Measurements from ENCODE around the gene PBX2. TPM values are rescaled to one million over a fixed set of nuclear protein-coding genes. Genes with fewer than 3 reads are reported as not detected.
"Not testable (repeated sequence)": the region's sequence is repeated elsewhere in the genome, so short reads cannot be mapped to it uniquely, and the experiment has no call there.

Gene PBX2
- total RNA-seq, 1 experiment from 2014 or later: 51.7 TPM

DNA sequence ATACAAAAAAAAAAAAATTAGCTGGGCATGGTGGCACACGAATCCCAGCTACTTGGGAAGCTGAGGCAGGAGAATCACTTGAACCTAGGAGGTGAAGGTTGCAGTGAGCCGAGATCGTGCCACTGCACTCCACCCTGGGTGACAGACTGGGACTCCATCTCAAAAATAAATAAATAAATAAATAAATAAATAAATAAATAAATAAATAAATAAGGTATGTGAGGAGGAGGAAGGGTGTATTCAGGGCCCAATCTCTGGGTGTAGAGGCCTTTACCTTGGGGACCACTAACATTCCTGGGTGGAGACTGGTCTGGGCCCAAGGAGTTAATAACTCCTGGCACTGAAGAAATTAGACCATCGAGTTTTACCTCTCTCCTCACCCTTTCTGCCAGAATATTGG, 21.4 kb upstream of the PBX2 start:
- not testable (repeated sequence) for H3K79me2 ChIP-seq (ENCODE audit: low read length); H3K4me2 ChIP-seq (ENCODE audit: low read depth, low read length, poor library complexity, severe bottlenecking); H4K20me1 ChIP-seq (ENCODE audit: insufficient read depth, low read depth, low read length)

DNA sequence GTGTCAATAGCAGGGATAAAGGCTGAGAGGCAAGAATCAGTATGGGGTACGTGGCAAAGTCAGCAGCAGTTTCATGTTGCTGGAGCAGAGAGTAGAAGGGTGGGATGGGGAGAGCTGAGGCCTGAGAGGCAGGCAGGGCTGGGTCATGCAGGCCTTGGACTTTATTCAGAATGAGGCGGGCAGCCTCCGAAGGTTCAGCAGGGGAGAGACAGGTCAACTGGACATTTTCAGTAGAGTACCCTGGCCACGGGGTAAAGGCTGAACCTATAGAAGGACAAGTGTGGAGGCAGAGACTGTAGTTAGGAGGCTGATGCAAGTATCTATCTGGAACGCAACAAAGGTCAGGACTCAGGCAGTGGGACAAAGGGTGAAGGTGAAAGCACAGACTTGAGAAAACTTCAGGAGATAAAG, 20.2 kb upstream of the PBX2 start:
- no peaks in the 10 kb centered on the region for H3K36me3 ChIP-seq (ENCODE audit: insufficient read depth, low read length)
- H3K79me2 ChIP-seq (ENCODE audit: low read length): no peaks in the 10 kb centered on the region
- H2AFZ ChIP-seq (ENCODE audit: low read length): no peak overlapping the region
- H3K9me2 ChIP-seq (replicated peaks; ENCODE audit: insufficient read depth, low read length): no peaks in the 10 kb centered on the region
- H3K9ac ChIP-seq (ENCODE audit: low read length): no peak overlapping the region
- H4K20me1 ChIP-seq (ENCODE audit: insufficient read depth, low read depth, low read length): no peaks in the 10 kb centered on the region
- H3K4me1 ChIP-seq (ENCODE audit: low read length): peaks cover 11% of the 10 kb centered on the region
- no peak overlapping the region for H3K27ac ChIP-seq (ENCODE audit: low read length)
- no peaks in the 10 kb centered on the region for H3K27me3 ChIP-seq (ENCODE audit: low read length)
- no peak overlapping the region for H3K4me2 ChIP-seq (ENCODE audit: low read depth, low read length, poor library complexity, severe bottlenecking)
- H3K4me3 ChIP-seq (ENCODE audit: low read length): no peak overlapping the region
- H3K9me3 ChIP-seq (ENCODE audit: low read length): no peaks in the 10 kb centered on the region
- no peak for DNase-seq

More for the DNA sequence above, 21.4 kb upstream of the PBX2 start:
- not testable (repeated sequence) for H2AFZ ChIP-seq (ENCODE audit: low read length); H3K9ac ChIP-seq (ENCODE audit: low read length); H3K36me3 ChIP-seq (ENCODE audit: insufficient read depth, low read length); DNase-seq; H3K4me3 ChIP-seq (ENCODE audit: low read length); H3K27ac ChIP-seq (ENCODE audit: low read length); H3K9me3 ChIP-seq (ENCODE audit: low read length); H3K27me3 ChIP-seq (ENCODE audit: low read length); H3K9me2 ChIP-seq (replicated peaks; ENCODE audit: insufficient read depth, low read length)
- H3K4me1 ChIP-seq (ENCODE audit: low read length): peaks cover 11% of the 10 kb centered on the region

DNA sequence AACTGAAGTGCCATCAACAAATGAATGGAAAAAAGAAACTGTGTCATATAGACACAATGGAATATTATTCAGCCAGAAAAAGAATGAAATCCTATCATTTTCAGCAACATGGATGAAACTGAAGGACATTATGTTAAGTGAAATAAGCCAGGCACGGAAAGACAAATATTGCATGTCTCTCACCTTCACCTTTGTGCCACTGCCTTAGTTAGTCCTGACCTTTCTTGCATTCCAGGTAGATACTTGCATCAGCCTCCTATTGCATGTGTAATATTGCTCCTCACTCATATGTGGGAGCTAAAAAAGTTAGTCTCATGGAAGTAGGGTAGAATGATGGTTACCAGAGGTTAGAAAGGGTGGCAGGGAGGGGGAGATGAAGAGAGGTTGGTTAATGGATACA, 19.0 kb upstream of the PBX2 start:
- Histone ChIP-seq H3K36me3 (ENCODE audit: insufficient read depth, low read length) (no peaks in the 10 kb centered on the region), H4K20me1 (ENCODE audit: insufficient read depth, low read depth, low read length) (no peaks in the 10 kb centered on the region), H3K4me3 (ENCODE audit: low read length) (no peak overlapping the region), H3K27ac (ENCODE audit: low read length) (no peak overlapping the region), H3K27me3 (ENCODE audit: low read length) (no peaks in the 10 kb centered on the region), H3K9me2 (replicated peaks; ENCODE audit: insufficient read depth, low read length) (no peaks in the 10 kb centered on the region), H2AFZ (ENCODE audit: low read length) (no peak overlapping the region), H3K79me2 (ENCODE audit: low read length) (no peaks in the 10 kb centered on the region), H3K9me3 (ENCODE audit: low read length) (no peaks in the 10 kb centered on the region), H3K9ac (ENCODE audit: low read length) (no peak overlapping the region), H3K4me2 (ENCODE audit: low read depth, low read length, poor library complexity, severe bottlenecking) (no peak overlapping the region), H3K4me1 (ENCODE audit: low read length) (peaks cover 11% of the 10 kb centered on the region)
- DNase-seq: no peak

DNA sequence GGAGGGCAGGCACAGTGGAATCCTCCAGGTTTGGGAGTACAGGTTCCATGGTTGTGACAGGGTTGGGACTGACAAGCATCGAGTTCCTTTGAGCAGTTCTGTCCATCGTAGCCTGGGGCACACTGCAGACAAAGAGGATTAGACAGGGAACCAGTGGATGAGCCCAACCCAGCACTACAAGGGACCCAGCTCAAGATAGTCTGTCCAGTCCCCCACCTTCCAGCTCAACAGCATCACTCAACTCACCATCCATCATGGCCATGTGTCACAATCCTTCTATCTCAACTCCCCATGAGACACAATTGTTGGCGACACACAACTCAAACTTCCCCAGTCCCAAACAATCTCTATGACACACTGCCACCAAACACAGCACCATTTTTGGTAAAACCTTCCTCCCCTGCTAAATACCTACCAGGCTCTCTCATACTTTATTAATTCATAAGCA, 14.3 kb upstream of the PBX2 start:
- DNase-seq: peak; percentile 28
- H4K20me1 ChIP-seq (ENCODE audit: insufficient read depth, low read depth, low read length): no peaks in the 10 kb centered on the region
- no peak overlapping the region for H2AFZ ChIP-seq (ENCODE audit: low read length)
- no peaks in the 10 kb centered on the region for H3K36me3 ChIP-seq (ENCODE audit: insufficient read depth, low read length)
- no peak overlapping the region for H3K27ac ChIP-seq (ENCODE audit: low read length)
- peaks cover 11% of the 10 kb centered on the region for H3K4me1 ChIP-seq (ENCODE audit: low read length)
- H3K9me3 ChIP-seq (ENCODE audit: low read length): no peaks in the 10 kb centered on the region
- no peak overlapping the region for H3K4me3 ChIP-seq (ENCODE audit: low read length)
- no peak overlapping the region for H3K4me2 ChIP-seq (ENCODE audit: low read depth, low read length, poor library complexity, severe bottlenecking)
- no peaks in the 10 kb centered on the region for H3K27me3 ChIP-seq (ENCODE audit: low read length)
- no peaks in the 10 kb centered on the region for H3K9me2 ChIP-seq (replicated peaks; ENCODE audit: insufficient read depth, low read length)
- no peak overlapping the region for H3K9ac ChIP-seq (ENCODE audit: low read length)
- H3K79me2 ChIP-seq (ENCODE audit: low read length): no peaks in the 10 kb centered on the region

DNA sequence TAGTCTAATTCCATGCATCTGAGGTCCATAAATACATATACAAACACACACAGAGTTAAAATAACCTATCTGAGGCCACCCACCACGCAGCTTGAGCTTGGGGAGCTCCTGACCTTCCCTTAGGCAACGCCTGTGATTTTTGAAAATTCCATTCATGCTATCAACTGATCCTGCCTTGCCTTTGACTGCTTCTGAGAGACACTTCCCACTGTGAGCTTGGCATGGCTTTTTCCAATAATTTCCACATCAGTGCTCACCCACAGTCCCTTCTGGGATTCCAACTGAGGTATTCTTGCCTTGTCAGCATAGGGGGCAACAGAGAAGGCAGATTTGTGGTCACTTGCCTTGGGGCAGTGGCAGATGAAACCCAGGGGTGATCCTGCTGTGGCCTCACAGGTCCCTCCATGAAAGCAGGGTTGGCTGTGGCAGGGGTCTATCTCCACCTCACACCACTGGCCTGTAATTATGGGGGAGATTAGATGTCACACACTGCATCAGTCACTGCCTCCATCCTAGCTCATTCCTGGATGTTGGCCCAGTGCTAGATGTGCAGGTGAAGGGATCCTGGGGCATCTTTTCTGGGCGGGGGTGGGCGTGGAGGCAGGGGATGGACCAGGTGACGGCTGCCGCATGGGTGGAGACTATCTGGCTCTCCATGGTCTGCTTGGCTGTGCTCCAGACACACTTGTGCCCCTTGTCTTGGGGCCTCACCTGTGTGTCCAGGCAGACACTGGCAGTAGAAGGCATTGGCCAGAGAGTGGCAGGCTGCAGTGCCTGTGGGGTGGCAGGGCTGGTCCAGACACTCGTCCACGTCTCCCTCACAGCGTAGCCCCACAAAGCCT, 13.6 kb upstream of the PBX2 start:
- Histone ChIP-seq H3K27ac (ENCODE audit: low read length) (no peak overlapping the region), H3K4me1 (ENCODE audit: low read length) (peaks cover 11% of the 10 kb centered on the region), H2AFZ (ENCODE audit: low read length) (no peak overlapping the region), H3K4me3 (ENCODE audit: low read length) (no peak overlapping the region), H3K9me2 (replicated peaks; ENCODE audit: insufficient read depth, low read length) (no peaks in the 10 kb centered on the region), H3K9me3 (ENCODE audit: low read length) (no peaks in the 10 kb centered on the region), H4K20me1 (ENCODE audit: insufficient read depth, low read depth, low read length) (no peaks in the 10 kb centered on the region), H3K4me2 (ENCODE audit: low read depth, low read length, poor library complexity, severe bottlenecking) (no peak overlapping the region), H3K27me3 (ENCODE audit: low read length) (no peaks in the 10 kb centered on the region), H3K9ac (ENCODE audit: low read length) (no peak overlapping the region), H3K79me2 (ENCODE audit: low read length) (no peaks in the 10 kb centered on the region), H3K36me3 (ENCODE audit: insufficient read depth, low read length) (no peaks in the 10 kb centered on the region)
- no peak for DNase-seq

DNA sequence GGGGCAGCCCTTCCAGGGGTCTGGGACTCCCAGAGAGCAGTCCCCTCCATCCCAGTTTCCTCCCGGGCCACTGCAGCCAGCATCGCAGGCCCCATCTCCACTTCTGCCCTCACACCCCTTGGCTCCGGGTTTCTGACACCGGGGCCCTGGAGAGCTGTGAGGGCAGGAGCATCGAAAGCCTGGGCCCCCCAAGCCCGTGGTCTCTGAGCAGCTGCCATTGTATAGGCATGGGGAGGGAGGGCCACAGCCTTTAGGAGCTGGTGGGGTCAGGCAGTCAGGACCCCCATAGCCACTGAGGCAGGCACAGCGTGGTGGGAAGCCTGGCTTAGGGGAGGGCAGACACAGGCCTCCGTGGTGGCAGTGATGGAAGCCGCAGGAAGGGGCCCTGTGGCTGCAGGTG, 12.2 kb upstream of the PBX2 start:
- Histone ChIP-seq H3K9me3 (ENCODE audit: low read length) (no peaks in the 10 kb centered on the region), H3K9ac (ENCODE audit: low read length) (no peak overlapping the region)

DNA sequence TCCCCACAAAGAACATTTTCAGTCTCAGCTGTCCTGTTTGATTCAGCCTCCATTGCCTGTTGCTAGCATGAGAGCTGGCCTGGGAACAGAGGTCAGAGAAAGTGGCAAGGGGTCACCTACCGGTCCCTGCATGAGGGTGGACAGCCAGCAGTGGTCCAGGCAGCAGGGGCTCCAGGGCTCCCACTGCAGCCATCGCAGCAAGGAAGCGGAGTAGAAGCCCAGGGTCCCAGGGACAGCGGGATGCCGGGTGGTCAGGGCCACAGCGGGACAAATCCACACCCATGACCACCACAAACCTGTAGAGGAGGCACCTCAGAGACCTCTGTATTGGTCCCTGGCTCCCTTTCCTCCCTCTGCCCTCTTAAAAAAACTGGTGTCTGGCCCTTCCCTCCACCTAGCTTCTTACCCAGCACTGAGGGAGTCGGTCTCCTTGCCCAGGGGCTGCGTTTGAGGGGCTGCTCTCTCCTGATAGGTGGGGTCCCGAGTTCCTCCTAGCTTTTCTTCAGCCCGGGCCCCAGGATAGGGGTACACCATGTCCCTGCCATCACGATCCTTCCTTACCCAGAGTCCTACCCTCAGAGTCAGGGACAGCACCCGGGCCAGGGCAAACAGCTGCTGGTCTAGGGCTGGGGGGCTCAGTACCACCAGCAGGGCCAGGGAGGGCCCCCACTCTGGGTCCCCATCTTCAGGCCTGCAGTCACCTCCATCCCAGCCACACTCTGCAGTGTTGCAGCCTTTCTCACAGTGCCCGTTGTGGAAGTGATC, 10.9 kb upstream of the PBX2 start:
- peak; percentile 29 for DNase-seq
- Histone ChIP-seq H3K4me1 (ENCODE audit: low read length) (peaks cover 18% of the 10 kb centered on the region), H4K20me1 (ENCODE audit: insufficient read depth, low read depth, low read length) (no peaks in the 10 kb centered on the region), H3K9me2 (replicated peaks; ENCODE audit: insufficient read depth, low read length) (no peaks in the 10 kb centered on the region), H2AFZ (ENCODE audit: low read length) (no peak overlapping the region), H3K4me3 (ENCODE audit: low read length) (no peak overlapping the region), H3K4me2 (ENCODE audit: low read depth, low read length, poor library complexity, severe bottlenecking) (no peak overlapping the region), H3K9ac (ENCODE audit: low read length) (no peak overlapping the region), H3K79me2 (ENCODE audit: low read length) (no peaks in the 10 kb centered on the region), H3K36me3 (ENCODE audit: insufficient read depth, low read length) (no peaks in the 10 kb centered on the region), H3K9me3 (ENCODE audit: low read length) (no peaks in the 10 kb centered on the region), H3K27me3 (ENCODE audit: low read length) (no peaks in the 10 kb centered on the region), H3K27ac (ENCODE audit: low read length) (no peak overlapping the region)

More for the DNA sequence above, 12.2 kb upstream of the PBX2 start:
- no peaks in the 10 kb centered on the region for H3K36me3 ChIP-seq (ENCODE audit: insufficient read depth, low read length)
- peaks cover 7% of the 10 kb centered on the region for H3K4me1 ChIP-seq (ENCODE audit: low read length)
- H3K4me3 ChIP-seq (ENCODE audit: low read length): no peak overlapping the region
- H3K27me3 ChIP-seq (ENCODE audit: low read length): no peaks in the 10 kb centered on the region
- no peaks in the 10 kb centered on the region for H3K9me2 ChIP-seq (replicated peaks; ENCODE audit: insufficient read depth, low read length)
- no peaks in the 10 kb centered on the region for H3K79me2 ChIP-seq (ENCODE audit: low read length)
- peak; percentile 2 for DNase-seq
- no peak overlapping the region for H3K27ac ChIP-seq (ENCODE audit: low read length)
- no peak overlapping the region for H2AFZ ChIP-seq (ENCODE audit: low read length)
- H3K4me2 ChIP-seq (ENCODE audit: low read depth, low read length, poor library complexity, severe bottlenecking): no peak overlapping the region
- H4K20me1 ChIP-seq (ENCODE audit: insufficient read depth, low read depth, low read length): no peaks in the 10 kb centered on the region

DNA sequence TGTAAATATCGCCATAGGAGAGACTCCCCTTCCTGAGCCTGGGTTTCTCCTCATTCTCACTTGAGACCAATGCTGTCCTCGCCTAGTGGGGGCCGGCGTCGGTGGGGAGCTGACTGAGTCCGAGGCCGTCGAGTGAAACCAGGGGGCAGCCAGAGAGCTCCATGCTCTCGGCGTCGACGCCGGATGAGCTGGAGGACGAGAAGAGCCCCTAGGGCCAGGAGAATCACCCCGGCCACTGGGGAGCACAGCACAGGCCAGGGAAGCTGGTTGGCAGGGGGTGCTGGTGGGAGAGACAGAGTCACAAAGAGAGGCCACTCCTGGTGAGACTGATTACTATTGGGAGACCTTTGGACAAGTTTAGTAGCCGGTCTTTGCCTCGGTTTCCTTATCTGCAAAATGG, 8.9 kb upstream of the PBX2 start:
- H3K9ac ChIP-seq (ENCODE audit: low read length): no peak overlapping the region
- no peaks in the 10 kb centered on the region for H3K79me2 ChIP-seq (ENCODE audit: low read length)
- no peak overlapping the region for H3K4me3 ChIP-seq (ENCODE audit: low read length)
- DNase-seq: peak; percentile 35
- no peaks in the 10 kb centered on the region for H3K27me3 ChIP-seq (ENCODE audit: low read length)
- peaks cover 33% of the 10 kb centered on the region for H3K4me1 ChIP-seq (ENCODE audit: low read length)
- H2AFZ ChIP-seq (ENCODE audit: low read length): no peak overlapping the region
- H3K9me3 ChIP-seq (ENCODE audit: low read length): no peaks in the 10 kb centered on the region
- H4K20me1 ChIP-seq (ENCODE audit: insufficient read depth, low read depth, low read length): no peaks in the 10 kb centered on the region
- no peaks in the 10 kb centered on the region for H3K36me3 ChIP-seq (ENCODE audit: insufficient read depth, low read length)
- H3K4me2 ChIP-seq (ENCODE audit: low read depth, low read length, poor library complexity, severe bottlenecking): no peak overlapping the region
- H3K9me2 ChIP-seq (replicated peaks; ENCODE audit: insufficient read depth, low read length): no peaks in the 10 kb centered on the region
- no peak overlapping the region for H3K27ac ChIP-seq (ENCODE audit: low read length)

Measured in Karpas-422 (cell line).